ENCODE measurements around the gene GIMAP5.

The GIMAP5 gene

GRCh38 chr7:150737265-150738055 lies at the start of gene GIMAP5:
GIMAP5 (plus strand) TSS chr7:150737418; CDS start chr7:150740885, 3,467 bp downstream.
- peak; percentile 44 for ATAC-seq
- H3K4me3 Mint-ChIP-seq, result peak within 1 kb of the TSS; percentile 75

GRCh38 chr7:150688630-150689029 lies 48.6 kb upstream of the GIMAP5 start:
- Mint-ChIP-seq H3K4me3 (no peak overlapping the region), H3K4me1 (peaks cover 31% of the 10 kb centered on the region)
- no peak for ATAC-seq

More at GRCh38 chr7:150737265-150738055, at the start of gene GIMAP5:
- H3K9me3 Mint-ChIP-seq, result peaks cover 2% of the 10 kb centered on the region
- peaks cover 6% of the 10 kb centered on the region for H3K36me3 Mint-ChIP-seq
- peak within 1 kb of the TSS; percentile 65 for H3K27ac Mint-ChIP-seq
- H3K4me1 Mint-ChIP-seq, result peaks cover 12% of the 10 kb centered on the region
- peaks cover 49% of the 10 kb centered on the region for H3K27me3 Mint-ChIP-seq

GRCh38 chr7:150695654-150696053 lies 41.6 kb upstream of the GIMAP5 start:
- Mint-ChIP-seq H3K4me3 (no peak overlapping the region), H3K9me3 (peaks cover 32% of the 10 kb centered on the region), H3K4me1 (no peaks in the 10 kb centered on the region), H3K27me3 (no peaks in the 10 kb centered on the region), H3K27ac (no peak overlapping the region), H3K36me3 (peaks cover 37% of the 10 kb centered on the region)
- ATAC-seq, result no peak

More at GRCh38 chr7:150688630-150689029, 48.6 kb upstream of the GIMAP5 start:
- H3K27me3 Mint-ChIP-seq, result no peaks in the 10 kb centered on the region
- H3K9me3 Mint-ChIP-seq, result peaks cover 8% of the 10 kb centered on the region
- H3K27ac Mint-ChIP-seq, result no peak overlapping the region
- peaks cover 63% of the 10 kb centered on the region for H3K36me3 Mint-ChIP-seq

GRCh38 chr7:150703209-150703608 lies 34.0 kb upstream of the GIMAP5 start:
- Mint-ChIP-seq H3K4me1 (no peaks in the 10 kb centered on the region), H3K4me3 (no peak overlapping the region), H3K27me3 (no peaks in the 10 kb centered on the region), H3K27ac (no peak overlapping the region), H3K9me3 (peaks cover 42% of the 10 kb centered on the region), H3K36me3 (peaks cover 21% of the 10 kb centered on the region)
- ATAC-seq, result no peak

- Mint-ChIP-seq H3K36me3 (peaks cover 10% of the 10 kb centered on the region), H3K4me1 (peaks cover 17% of the 10 kb centered on the region), H3K9me3 (peaks cover 9% of the 10 kb centered on the region), H3K27me3 (no peaks in the 10 kb centered on the region), H3K27ac (no peak overlapping the region), H3K4me3 (no peak overlapping the region)
- no peak for ATAC-seq
Measured at GRCh38 chr7:150715293-150715692, 21.9 kb upstream of the GIMAP5 start.

DNA sequence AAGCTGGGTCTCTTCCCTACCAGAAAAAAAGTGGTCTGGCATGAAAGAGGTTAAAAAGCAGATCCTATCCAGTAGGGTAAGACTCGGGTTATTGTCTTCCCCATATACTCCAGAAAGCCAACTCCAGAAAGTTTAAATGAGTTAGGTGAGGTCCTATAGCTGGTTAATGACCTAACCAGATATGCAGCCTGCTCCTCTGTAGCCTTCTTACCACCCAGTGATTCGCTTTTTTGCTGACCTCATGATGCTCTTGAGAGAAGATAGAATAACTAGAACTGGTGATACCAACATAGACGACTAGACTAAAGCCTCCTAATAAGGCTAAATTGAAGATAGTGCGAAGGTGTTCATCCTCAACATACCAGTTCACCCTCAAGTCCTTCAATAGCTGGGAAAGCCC lies 21.5 kb upstream of the GIMAP5 start:
- Mint-ChIP-seq H3K36me3 (peaks cover 12% of the 10 kb centered on the region), H3K4me3 (no peak overlapping the region), H3K4me1 (peaks cover 17% of the 10 kb centered on the region), H3K9me3 (peaks cover 9% of the 10 kb centered on the region), H3K27me3 (no peaks in the 10 kb centered on the region), H3K27ac (peak overlapping the region; percentile 69)
- ATAC-seq, result no peak

GRCh38 chr7:150716368-150716767 lies 20.9 kb upstream of the GIMAP5 start, which contains the start of gene GIMAP1:
GIMAP1 (plus strand) TSS chr7:150716613; CDS start chr7:150719048, 2,435 bp downstream.
- H3K27ac Mint-ChIP-seq, result peak within 1 kb of the TSS; percentile 69
- H3K36me3 Mint-ChIP-seq, result peaks cover 12% of the 10 kb centered on the region
- H3K4me3 Mint-ChIP-seq, result peak within 1 kb of the TSS; percentile 69
- peaks cover 17% of the 10 kb centered on the region for H3K4me1 Mint-ChIP-seq
- H3K27me3 Mint-ChIP-seq, result no peaks in the 10 kb centered on the region
- ATAC-seq, result peak; percentile 68
- peaks cover 9% of the 10 kb centered on the region for H3K9me3 Mint-ChIP-seq

GRCh38 chr7:150716939-150717338 lies 20.3 kb upstream of the GIMAP5 start:
- Mint-ChIP-seq H3K27me3 (no peaks in the 10 kb centered on the region), H3K9me3 (peaks cover 9% of the 10 kb centered on the region), H3K27ac (peak overlapping the region; percentile 69), H3K36me3 (peaks cover 12% of the 10 kb centered on the region), H3K4me1 (peaks cover 17% of the 10 kb centered on the region), H3K4me3 (peak overlapping the region; percentile 69)
- ATAC-seq, result no peak

DNA sequence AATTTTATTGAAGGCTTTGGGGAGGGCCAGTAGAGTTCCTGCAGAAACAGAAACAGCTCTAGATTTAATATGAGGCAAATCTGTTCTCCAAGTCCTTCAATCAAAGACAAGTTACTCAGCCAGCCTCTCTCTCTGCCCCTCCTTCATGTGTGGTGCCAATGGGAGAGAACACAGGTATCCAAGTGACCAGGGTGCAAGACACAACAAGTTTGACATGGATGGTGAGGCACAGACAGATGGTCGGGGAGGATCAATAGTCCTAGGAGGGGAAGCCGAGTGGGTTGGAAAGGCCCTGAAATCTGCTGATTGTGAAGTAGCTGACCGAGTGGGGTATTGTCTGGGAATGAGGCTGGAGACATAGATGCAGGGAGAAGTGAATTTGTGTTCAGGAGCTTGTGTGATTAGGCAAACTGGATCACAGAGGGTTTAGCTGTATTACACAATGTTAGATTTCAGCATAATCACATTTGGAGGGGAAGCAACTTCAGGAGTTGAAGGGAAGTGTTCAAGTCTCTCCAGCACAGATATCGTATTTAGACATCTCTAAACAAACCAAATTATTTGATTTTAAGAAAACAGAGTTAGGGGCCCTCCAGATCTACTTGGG lies 19.3 kb upstream of the GIMAP5 start:
- Mint-ChIP-seq H3K4me1 (peaks cover 17% of the 10 kb centered on the region), H3K9me3 (peaks cover 3% of the 10 kb centered on the region), H3K27me3 (no peaks in the 10 kb centered on the region), H3K4me3 (no peak overlapping the region), H3K27ac (no peak overlapping the region), H3K36me3 (peaks cover 11% of the 10 kb centered on the region)
- no peak for ATAC-seq

- H3K4me1 Mint-ChIP-seq, result peaks cover 17% of the 10 kb centered on the region
- no peak for ATAC-seq
- H3K27me3 Mint-ChIP-seq, result peaks cover 8% of the 10 kb centered on the region
- H3K4me3 Mint-ChIP-seq, result no peak overlapping the region
- H3K36me3 Mint-ChIP-seq, result peaks cover 7% of the 10 kb centered on the region
- no peak overlapping the region for H3K27ac Mint-ChIP-seq
- H3K9me3 Mint-ChIP-seq, result no peaks in the 10 kb centered on the region
Measured at GRCh38 chr7:150719436-150719835, 17.8 kb upstream of the GIMAP5 start.

DNA sequence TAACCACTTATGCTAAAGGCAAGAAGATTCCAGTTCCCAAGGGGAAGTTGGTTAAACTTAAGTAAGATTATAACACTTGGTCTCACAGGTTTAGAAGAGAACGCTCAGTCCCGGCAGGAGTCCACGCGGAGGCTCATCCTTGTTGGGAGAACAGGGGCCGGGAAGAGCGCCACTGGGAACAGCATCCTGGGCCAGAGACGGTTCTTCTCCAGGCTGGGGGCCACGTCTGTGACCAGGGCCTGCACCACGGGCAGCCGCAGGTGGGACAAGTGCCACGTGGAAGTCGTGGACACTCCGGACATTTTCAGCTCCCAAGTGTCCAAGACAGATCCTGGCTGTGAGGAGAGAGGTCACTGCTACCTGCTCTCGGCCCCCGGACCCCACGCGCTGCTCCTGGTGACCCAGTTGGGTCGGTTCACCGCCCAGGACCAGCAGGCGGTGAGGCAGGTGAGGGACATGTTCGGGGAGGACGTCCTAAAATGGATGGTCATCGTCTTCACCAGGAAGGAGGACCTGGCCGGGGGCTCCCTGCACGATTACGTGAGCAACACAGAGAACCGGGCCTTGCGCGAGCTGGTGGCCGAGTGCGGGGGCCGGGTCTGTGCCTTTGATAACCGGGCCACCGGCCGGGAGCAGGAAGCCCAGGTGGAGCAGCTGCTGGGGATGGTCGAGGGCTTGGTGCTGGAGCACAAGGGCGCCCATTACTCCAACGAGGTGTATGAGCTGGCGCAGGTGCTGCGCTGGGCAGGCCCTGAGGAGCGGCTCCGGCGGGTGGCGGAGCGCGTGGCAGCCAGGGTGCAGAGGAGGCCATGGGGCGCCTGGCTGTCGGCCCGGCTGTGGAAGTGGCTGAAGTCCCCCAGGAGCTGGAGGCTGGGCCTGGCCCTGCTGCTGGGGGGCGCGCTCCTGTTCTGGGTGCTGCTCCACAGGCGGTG lies 17.0 kb upstream of the GIMAP5 start:
- Mint-ChIP-seq H3K27me3 (peaks cover 13% of the 10 kb centered on the region), H3K4me3 (no peak overlapping the region), H3K4me1 (peaks cover 17% of the 10 kb centered on the region), H3K9me3 (no peaks in the 10 kb centered on the region), H3K27ac (no peak overlapping the region), H3K36me3 (peaks cover 7% of the 10 kb centered on the region)
- peak; percentile 34 for ATAC-seq

- Mint-ChIP-seq H3K36me3 (peaks cover 13% of the 10 kb centered on the region), H3K4me1 (peaks cover 3% of the 10 kb centered on the region), H3K9me3 (peaks cover 6% of the 10 kb centered on the region), H3K27ac (no peak overlapping the region), H3K4me3 (no peak overlapping the region), H3K27me3 (peaks cover 25% of the 10 kb centered on the region)
- ATAC-seq, result no peak
Measured at GRCh38 chr7:150721970-150722373, 15.2 kb upstream of the GIMAP5 start.

DNA sequence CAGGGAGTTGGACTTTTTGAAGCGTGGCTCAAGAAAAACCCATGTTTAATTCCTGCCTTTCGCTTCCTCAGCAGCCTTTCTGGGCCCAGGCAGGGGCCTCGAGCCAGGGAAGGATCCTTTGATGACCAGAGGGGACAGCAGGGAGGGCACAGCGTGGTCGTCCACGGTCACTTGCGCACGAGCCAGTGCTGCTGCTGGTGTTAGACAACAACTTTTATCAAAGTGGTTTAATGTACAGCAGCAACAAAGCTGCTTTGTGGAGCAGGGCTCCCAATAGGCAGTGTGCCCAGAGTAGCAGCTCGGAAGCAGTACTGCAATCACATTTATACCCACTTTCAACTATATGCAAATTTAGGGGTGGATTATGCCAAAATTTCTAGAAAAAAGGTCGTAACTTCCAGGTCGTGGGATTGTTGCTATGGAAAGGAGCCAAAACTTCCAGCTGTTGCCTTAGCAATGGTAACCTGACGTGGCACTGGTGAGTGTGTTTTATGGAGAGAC lies 14.7 kb upstream of the GIMAP5 start:
- no peaks in the 10 kb centered on the region for H3K4me1 Mint-ChIP-seq
- H3K9me3 Mint-ChIP-seq, result peaks cover 8% of the 10 kb centered on the region
- peaks cover 29% of the 10 kb centered on the region for H3K27me3 Mint-ChIP-seq
- H3K4me3 Mint-ChIP-seq, result no peak overlapping the region
- H3K27ac Mint-ChIP-seq, result no peak overlapping the region
- peaks cover 13% of the 10 kb centered on the region for H3K36me3 Mint-ChIP-seq
- no peak for ATAC-seq

GRCh38 chr7:150723467-150723866 lies 13.8 kb upstream of the GIMAP5 start:
- Mint-ChIP-seq H3K36me3 (peaks cover 13% of the 10 kb centered on the region), H3K27ac (no peak overlapping the region), H3K9me3 (peaks cover 16% of the 10 kb centered on the region), H3K4me3 (no peak overlapping the region), H3K4me1 (no peaks in the 10 kb centered on the region), H3K27me3 (peaks cover 38% of the 10 kb centered on the region)
- no peak for ATAC-seq

DNA sequence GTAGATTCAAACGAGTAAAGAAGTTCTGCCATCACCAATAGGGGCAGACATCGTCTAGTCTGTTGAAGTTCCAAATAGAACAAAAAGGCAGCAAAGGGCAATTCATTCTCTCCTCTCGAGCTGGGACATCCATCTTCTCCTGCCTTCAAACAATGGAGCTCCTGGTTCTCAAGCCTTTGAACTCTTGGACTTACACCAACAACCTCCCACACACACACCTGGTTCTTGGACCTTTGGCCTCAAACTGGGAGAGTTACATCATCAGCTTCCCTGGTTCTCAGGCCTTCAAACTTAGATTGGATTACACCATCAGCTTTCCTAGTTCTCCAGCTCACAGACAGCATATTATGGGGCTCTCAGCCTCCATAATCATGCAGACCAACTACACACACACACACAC lies 9.8 kb upstream of the GIMAP5 start:
- peaks cover 6% of the 10 kb centered on the region for H3K36me3 Mint-ChIP-seq
- no peaks in the 10 kb centered on the region for H3K4me1 Mint-ChIP-seq
- ATAC-seq, result no peak
- H3K9me3 Mint-ChIP-seq, result peaks cover 19% of the 10 kb centered on the region
- H3K27me3 Mint-ChIP-seq, result peaks cover 47% of the 10 kb centered on the region
- no peak overlapping the region for H3K27ac Mint-ChIP-seq
- no peak overlapping the region for H3K4me3 Mint-ChIP-seq

Data from stimulated activated memory B cell treated with anti-CD40 and anti-IgM and Interleukin-4, amounts not matched to agents 10 μg/mL and 1 μg/mL and 100 μg/mL, for 72 hours (primary cell).